DND-41 (cell line): ENCODE measurements around the gene EEFSEC.

Experiments
- ATAC-seq: fragments of 200-7000 bp; cut with Tn5 transposase; 3 replicates; pipeline ENCODE4 v1.9.1; 2021; ENCODE audit warnings: low read depth; ENCODE audit not compliant: insufficient read depth
- DNase-seq: peaks from one replicate; pipeline ENCODE4 v3.0.0-alpha.2; 2020
- H2AFZ ChIP-seq: 2 replicates; pipeline ENCODE4 v1.6.0; 2012; ENCODE audit warnings: low read depth, low read length
- H3K27ac ChIP-seq: 2 replicates; pipeline ENCODE4 v1.5.1; 2012; ENCODE audit warnings: low read length, inconsistent platforms
- H3K27me3 ChIP-seq: fragments of 200-600 bp; sonication (generic); 2 replicates; pipeline ENCODE4 v1.6.0; 2012; ENCODE audit warnings: low read length, mild to moderate bottlenecking, inconsistent platforms; ENCODE audit not compliant: insufficient read depth, poor library complexity
- H3K36me3 ChIP-seq: 2 replicates; pipeline ENCODE4 v1.5.1; 2012; ENCODE audit warnings: low read length, inconsistent platforms; ENCODE audit not compliant: insufficient read depth
- H3K4me1 ChIP-seq: 2 replicates; pipeline ENCODE4 v1.5.1; 2012; ENCODE audit warnings: mild to moderate bottlenecking, low read length; ENCODE audit not compliant: insufficient read depth
- H3K4me2 ChIP-seq: 2 replicates; pipeline ENCODE4 v1.6.0; 2012; ENCODE audit warnings: mild to moderate bottlenecking, moderate library complexity, low read length, inconsistent platforms; ENCODE audit not compliant: insufficient read depth
- H3K4me3 ChIP-seq, 2 experiments: fragments of 200-600 bp in 1 of 2; shearing (Covaris generic) in 1 of 2; 2 replicates each; pipeline ENCODE4 v1.5.1; 2012 to 2016; ENCODE audit warnings: inconsistent platforms in 2 of 2, low read length in 2 of 2, mild to moderate bottlenecking in 2 of 2, low read depth in 1 of 2, moderate library complexity in 1 of 2
- H3K79me2 ChIP-seq: 2 replicates; pipeline ENCODE4 v1.6.0; 2012; ENCODE audit warnings: low read length, inconsistent platforms; ENCODE audit not compliant: insufficient read depth
- H3K9ac ChIP-seq: 2 replicates; pipeline ENCODE4 v1.6.0; 2012; ENCODE audit warnings: low read depth, mild to moderate bottlenecking, inconsistent platforms, low read length, moderate library complexity
- H3K9me3 ChIP-seq: 2 replicates; pipeline ENCODE4 v1.5.1; 2012; ENCODE audit warnings: low read length, moderate library complexity, mild to moderate bottlenecking, inconsistent platforms; ENCODE audit not compliant: insufficient read depth, severe bottlenecking
- H4K20me1 ChIP-seq: 2 replicates; pipeline ENCODE4 v1.6.0; 2012; ENCODE audit warnings: low read length; ENCODE audit not compliant: insufficient read depth
- EZH2 ChIP-seq: IDR thresholded peaks from 3 replicates; pipeline ENCODE4 v1.6.1; 2012; ENCODE audit warnings: borderline replicate concordance, low read depth, mild to moderate bottlenecking, moderate library complexity, low read length, inconsistent platforms; ENCODE audit not compliant: severe bottlenecking
- TF ChIP-seq, protein P1 (sequence below): IDR thresholded peaks from 2 replicates; pipeline ENCODE4 v1.5.1; 2012; ENCODE audit warnings: borderline replicate concordance, low read length, moderate library complexity, mild to moderate bottlenecking; ENCODE audit not compliant: poor library complexity, severe bottlenecking; ENCODE audit errors: extremely low read depth

Gene EEFSEC

DNA sequence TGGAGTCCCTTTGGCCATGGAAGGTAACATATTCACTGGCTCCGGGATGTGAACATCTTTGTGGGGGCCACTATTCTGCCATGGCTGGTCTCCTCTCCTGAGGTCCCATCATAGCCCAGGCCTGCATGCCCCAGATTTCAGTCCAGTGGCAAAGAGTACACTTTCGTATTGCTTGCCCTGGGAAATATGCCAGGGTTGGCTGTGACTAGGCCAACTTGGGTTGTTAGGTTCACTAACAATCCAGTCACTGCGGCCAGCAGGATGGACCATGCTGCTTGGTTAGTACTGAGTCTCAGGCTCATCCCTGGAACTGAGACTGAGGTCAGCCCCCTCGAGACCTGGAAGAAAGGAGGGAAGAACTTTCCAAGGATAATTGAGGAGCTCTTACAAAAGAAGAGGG, 9.8 kb upstream of the EEFSEC start:
- Histone ChIP-seq H3K4me1 (no peaks in the 10 kb centered on the region), H3K9ac (no peak overlapping the region), H3K36me3 (peaks cover 6% of the 10 kb centered on the region; the same call in 1 of the 2 replicates), H3K9me3 (no peaks in the 10 kb centered on the region), H3K27me3 (no peaks in the 10 kb centered on the region), H3K79me2 (no peaks in the 10 kb centered on the region), H4K20me1 (no peaks in the 10 kb centered on the region), H3K4me3 (no peak overlapping the region), H2AFZ (no peak overlapping the region), H3K27ac (no peak overlapping the region), H3K4me2 (no peak overlapping the region)
- DNase-seq (no peak), ATAC-seq (no peak)
- no peak for TF ChIP-seq EZH2
- TF ChIP-seq, protein P1, sequence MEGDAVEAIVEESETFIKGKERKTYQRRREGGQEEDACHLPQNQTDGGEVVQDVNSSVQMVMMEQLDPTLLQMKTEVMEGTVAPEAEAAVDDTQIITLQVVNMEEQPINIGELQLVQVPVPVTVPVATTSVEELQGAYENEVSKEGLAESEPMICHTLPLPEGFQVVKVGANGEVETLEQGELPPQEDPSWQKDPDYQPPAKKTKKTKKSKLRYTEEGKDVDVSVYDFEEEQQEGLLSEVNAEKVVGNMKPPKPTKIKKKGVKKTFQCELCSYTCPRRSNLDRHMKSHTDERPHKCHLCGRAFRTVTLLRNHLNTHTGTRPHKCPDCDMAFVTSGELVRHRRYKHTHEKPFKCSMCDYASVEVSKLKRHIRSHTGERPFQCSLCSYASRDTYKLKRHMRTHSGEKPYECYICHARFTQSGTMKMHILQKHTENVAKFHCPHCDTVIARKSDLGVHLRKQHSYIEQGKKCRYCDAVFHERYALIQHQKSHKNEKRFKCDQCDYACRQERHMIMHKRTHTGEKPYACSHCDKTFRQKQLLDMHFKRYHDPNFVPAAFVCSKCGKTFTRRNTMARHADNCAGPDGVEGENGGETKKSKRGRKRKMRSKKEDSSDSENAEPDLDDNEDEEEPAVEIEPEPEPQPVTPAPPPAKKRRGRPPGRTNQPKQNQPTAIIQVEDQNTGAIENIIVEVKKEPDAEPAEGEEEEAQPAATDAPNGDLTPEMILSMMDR, result no peak

DNA sequence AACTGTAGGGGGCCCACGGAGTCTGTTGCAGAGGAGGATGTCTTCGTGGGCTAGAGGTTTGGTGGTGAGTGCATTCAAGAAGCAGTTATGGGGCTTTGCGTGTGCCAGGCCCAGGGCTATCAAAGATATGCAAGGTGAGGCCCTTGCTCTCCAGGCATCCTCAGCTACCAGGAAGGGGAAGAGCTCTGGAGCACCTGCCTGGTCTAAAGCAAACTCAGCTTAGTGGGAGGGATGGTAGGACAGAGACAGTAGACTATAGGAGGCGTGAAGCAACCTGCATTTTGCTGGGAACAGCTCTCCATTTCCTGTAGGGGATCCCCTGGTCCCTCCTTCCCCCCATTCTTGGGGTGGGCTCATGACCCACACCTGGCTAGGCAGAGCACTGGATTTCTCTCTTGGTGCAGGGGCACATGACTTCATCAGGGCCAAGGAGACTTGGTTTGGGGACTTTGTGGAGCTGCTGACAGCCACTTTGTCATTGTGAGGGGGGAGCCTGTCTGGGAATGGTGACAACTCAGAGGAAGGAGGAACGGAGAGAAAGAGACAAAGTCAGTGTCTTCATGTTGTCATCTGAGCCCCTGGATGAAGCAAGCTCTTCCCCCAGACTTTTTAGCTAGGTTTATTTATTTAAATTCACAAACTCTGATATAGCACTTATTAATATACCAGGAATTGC, 8.6 kb upstream of the EEFSEC start:
- Histone ChIP-seq H3K36me3 (peaks cover 6% of the 10 kb centered on the region; the same call in 1 of the 2 replicates), H3K4me2 (no peak overlapping the region), H3K27ac (no peak overlapping the region), H3K4me3 (no peak overlapping the region), H3K27me3 (no peaks in the 10 kb centered on the region), H2AFZ (no peak overlapping the region), H4K20me1 (no peaks in the 10 kb centered on the region), H3K9me3 (no peaks in the 10 kb centered on the region), H3K4me1 (no peaks in the 10 kb centered on the region), H3K79me2 (no peaks in the 10 kb centered on the region), H3K9ac (no peak overlapping the region)
- no peak for DNase-seq
- ATAC-seq, result no peak
- TF ChIP-seq, protein P1, result no peak
- TF ChIP-seq EZH2, result no peak

DNA sequence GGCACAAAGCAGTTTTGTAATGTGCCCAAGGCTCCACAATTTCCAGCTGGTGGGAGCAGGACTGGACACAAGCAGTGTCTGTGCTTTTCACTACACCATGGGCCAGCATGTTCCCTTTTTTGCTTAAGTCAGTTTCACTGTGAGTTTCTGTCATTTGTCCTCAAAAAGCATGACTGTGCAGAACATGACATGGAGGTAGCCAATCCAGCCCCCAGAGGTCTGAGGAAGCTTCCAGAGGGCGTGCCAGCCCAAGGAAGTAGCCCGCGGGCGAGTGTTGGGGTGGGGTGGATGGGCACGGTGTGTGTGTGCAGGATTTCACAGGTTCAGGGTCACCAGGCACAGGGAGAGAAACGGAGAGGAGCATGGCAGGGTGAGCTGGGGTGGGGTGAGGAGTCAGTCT, 8.0 kb upstream of the EEFSEC start:
- H3K4me1 ChIP-seq, result no peaks in the 10 kb centered on the region
- no peak overlapping the region for H3K27ac ChIP-seq
- TF ChIP-seq, protein P1, result no peak
- no peak for TF ChIP-seq EZH2
- no peaks in the 10 kb centered on the region for H3K27me3 ChIP-seq
- no peak overlapping the region for H3K4me3 ChIP-seq
- H2AFZ ChIP-seq, result no peak overlapping the region
- no peaks in the 10 kb centered on the region for H4K20me1 ChIP-seq
- no peaks in the 10 kb centered on the region for H3K79me2 ChIP-seq
- DNase-seq (no peak), ATAC-seq (no peak)
- no peak overlapping the region for H3K9ac ChIP-seq
- peaks cover 6% of the 10 kb centered on the region; the same call in 1 of the 2 replicates for H3K36me3 ChIP-seq
- no peaks in the 10 kb centered on the region for H3K9me3 ChIP-seq
- no peak overlapping the region for H3K4me2 ChIP-seq
